Activated T-cell treated with anti-CD3 and anti-CD28 coated beads, Interleukin-2, amount 50 U/mL, for 1 hour (primary cell): Measurements from ENCODE around the gene KCND2.

Experiments
- DNase-seq: peaks from one replicate; pipeline ENCODE4 v3.0.0-alpha.2; 2020

KCND2 gene

GRCh38 chr7:120311028-120311788 lies 38.2 kb downstream of the KCND2 start:
- no peak for DNase-seq

GRCh38 chr7:120320218-120320961 lies 47.4 kb downstream of the KCND2 start:
- DNase-seq = no peak

- DNase-seq = no peak
Measured at GRCh38 chr7:120327054-120327453, 54.1 kb downstream of the KCND2 start.

- no peak for DNase-seq
Measured at GRCh38 chr7:120332433-120332832, 59.5 kb downstream of the KCND2 start.

- no peak for DNase-seq
Measured at GRCh38 chr7:120334475-120334874, 61.5 kb downstream of the KCND2 start.

GRCh38 chr7:120337308-120337907 lies 64.4 kb downstream of the KCND2 start:
- DNase-seq = no peak

- no peak for DNase-seq
Measured at GRCh38 chr7:120344276-120344675, 71.3 kb downstream of the KCND2 start.

GRCh38 chr7:120353171-120353570 lies 80.2 kb downstream of the KCND2 start:
- no peak for DNase-seq

GRCh38 chr7:120360918-120361317 lies 87.9 kb downstream of the KCND2 start:
- no peak for DNase-seq

GRCh38 chr7:120363414-120363813 lies 90.4 kb downstream of the KCND2 start:
- no peak for DNase-seq

GRCh38 chr7:120370954-120371353 lies 98.0 kb downstream of the KCND2 start:
- no peak for DNase-seq

- DNase-seq = no peak
Measured at GRCh38 chr7:120373174-120373573, 100.2 kb downstream of the KCND2 start.

GRCh38 chr7:120394595-120394994 lies 121.6 kb downstream of the KCND2 start:
- DNase-seq = no peak

GRCh38 chr7:120395526-120396019 lies 122.6 kb downstream of the KCND2 start:
- DNase-seq = no peak

- no peak for DNase-seq
Measured at GRCh38 chr7:120398284-120399000, 125.5 kb downstream of the KCND2 start.

GRCh38 chr7:120400806-120401455 lies 128.0 kb downstream of the KCND2 start:
- no peak for DNase-seq

GRCh38 chr7:120402079-120402767 lies 129.2 kb downstream of the KCND2 start:
- no peak for DNase-seq

- no peak for DNase-seq
Measured at GRCh38 chr7:120402801-120403200, 129.8 kb downstream of the KCND2 start.

- DNase-seq = no peak
Measured at GRCh38 chr7:120404042-120404441, 131.1 kb downstream of the KCND2 start.

- DNase-seq = no peak
Measured at GRCh38 chr7:120405652-120406051, 132.7 kb downstream of the KCND2 start.

GRCh38 chr7:120407010-120407409 lies 134.0 kb downstream of the KCND2 start:
- no peak for DNase-seq
